GM21360 (cell line): ENCODE results near the gene TNFRSF9.

Experiments used
- ATAC-seq: cut with Tn5 transposase; IDR thresholded peaks from one replicate; pipeline ENCODE4 v1.9.1; 2021; ENCODE audit warnings: mild to moderate bottlenecking, moderate library complexity; ENCODE audit not compliant: unreplicated experiment

TNFRSF9 gene

GRCh38 chr1:7878027-7878426 lies 62.6 kb downstream of the TNFRSF9 start:
- no peak for ATAC-seq

GRCh38 chr1:7873801-7874795 lies 66.5 kb downstream of the TNFRSF9 start:
- no peak for ATAC-seq

- ATAC-seq: no peak
These were observed 69.5 kb downstream of the TNFRSF9 start for GRCh38 chr1:7871136-7871535.

GRCh38 chr1:7869136-7869920 lies 71.3 kb downstream of the TNFRSF9 start:
- no peak for ATAC-seq

GRCh38 chr1:7868070-7868780 lies 72.4 kb downstream of the TNFRSF9 start:
- no peak for ATAC-seq

- ATAC-seq: no peak
These were observed 74.7 kb downstream of the TNFRSF9 start for GRCh38 chr1:7865978-7866377.
